Inferior parietal cortex (tissue), 1 donor: Measurements from ENCODE around the gene FBLIM1.
"Not testable (repeated sequence)": the region's sequence is repeated elsewhere in the genome, so short reads cannot be mapped to it uniquely, and the experiment has no call there.

Experiments
- DNase-seq: peaks from one replicate; pipeline ENCODE4 v3.0.0-alpha.2; 2016; ENCODE audit errors: extremely low spot score

The FBLIM1 gene

GRCh38 chr1:15810073-15810472, 51.5 kb downstream of the FBLIM1 start:
- peak; percentile 60 for DNase-seq

- no peak for DNase-seq
Observed at GRCh38 chr1:15816674-15817073, 58.1 kb downstream of the FBLIM1 start.

GRCh38 chr1:15820478-15820877, 61.9 kb downstream of the FBLIM1 start:
- no peak for DNase-seq

- no peak for DNase-seq
Observed at GRCh38 chr1:15825800-15826199, 67.2 kb downstream of the FBLIM1 start.

- DNase-seq: no peak
Observed at GRCh38 chr1:15826810-15827507, 68.4 kb downstream of the FBLIM1 start.

- not testable (repeated sequence) for DNase-seq
Observed at GRCh38 chr1:15827567-15827966, 69.0 kb downstream of the FBLIM1 start.

GRCh38 chr1:15828931-15829330, 70.3 kb downstream of the FBLIM1 start:
- not testable (repeated sequence) for DNase-seq

- no peak for DNase-seq
Observed at GRCh38 chr1:15830258-15830657, 71.7 kb downstream of the FBLIM1 start.

GRCh38 chr1:15833069-15833679, 74.6 kb downstream of the FBLIM1 start:
- no peak for DNase-seq

GRCh38 chr1:15833842-15834405, 75.3 kb downstream of the FBLIM1 start:
- DNase-seq: peak; percentile 42

GRCh38 chr1:15834406-15835204, 76.0 kb downstream of the FBLIM1 start:
- peak; percentile 91 for DNase-seq

- DNase-seq: no peak
Observed at GRCh38 chr1:15835205-15835740, 76.7 kb downstream of the FBLIM1 start.

- DNase-seq: peak; percentile 100
Observed at GRCh38 chr1:15835741-15836510, 77.3 kb downstream of the FBLIM1 start.
